H9 (cell line): ENCODE measurements around the gene PLS1. TPM values are rescaled to one million over a fixed set of nuclear protein-coding genes. Genes with fewer than 3 reads are reported as not detected.

ENCODE experiments used
- DNase-seq: peaks from one replicate; pipeline ENCODE4 v3.0.0-alpha.2; 2017
- H2AFZ ChIP-seq: one replicate; pipeline ENCODE4 v1.6.1; 2013; ENCODE audit warnings: mild to moderate bottlenecking, low read length, control low read depth, moderate library complexity
- H2AK5ac ChIP-seq: 2 replicates; pipeline ENCODE4 v1.6.1; 2013; ENCODE audit warnings: low read length, control low read depth, mixed read lengths; ENCODE audit not compliant: insufficient read length
- H2BK120ac ChIP-seq: one replicate; pipeline ENCODE4 v1.6.1; 2013; ENCODE audit warnings: low read depth, mild to moderate bottlenecking, low read length, control low read depth, inconsistent platforms; ENCODE audit not compliant: poor library complexity, severe bottlenecking
- H2BK12ac ChIP-seq: 2 replicates; pipeline ENCODE4 v1.6.1; 2013; ENCODE audit warnings: low read length, control low read depth, mixed read lengths, low read depth; ENCODE audit not compliant: insufficient read length
- H2BK15ac ChIP-seq: 2 replicates; pipeline ENCODE4 v1.6.1; 2013; ENCODE audit warnings: low read depth, low read length, control low read depth
- H2BK20ac ChIP-seq: one replicate; pipeline ENCODE4 v1.6.1; 2013; ENCODE audit warnings: low read depth, mild to moderate bottlenecking, low read length, control low read depth, inconsistent platforms; ENCODE audit not compliant: poor library complexity, severe bottlenecking
- H2BK5ac ChIP-seq: 2 replicates; pipeline ENCODE4 v1.6.1; 2013; ENCODE audit warnings: low read length, control low read depth, mixed read lengths; ENCODE audit not compliant: insufficient read length
- H3K14ac ChIP-seq: 2 replicates; pipeline ENCODE4 v1.6.1; 2013; ENCODE audit warnings: low read length, control low read depth; ENCODE audit not compliant: insufficient read depth
- H3K18ac ChIP-seq: 2 replicates; pipeline ENCODE4 v1.6.1; 2013; ENCODE audit warnings: low read depth, mild to moderate bottlenecking, mixed read lengths, low read length, control low read depth; ENCODE audit not compliant: insufficient read length
- H3K23ac ChIP-seq: 2 replicates; pipeline ENCODE4 v1.6.1; 2013; ENCODE audit warnings: low read length, control low read depth, mixed read lengths, low read depth; ENCODE audit not compliant: insufficient read length
- H3K23me2 ChIP-seq: 2 replicates; pipeline ENCODE4 v1.6.1; 2013; ENCODE audit warnings: low read depth, mild to moderate bottlenecking, mixed read lengths, low read length, control low read depth; ENCODE audit not compliant: insufficient read length, poor library complexity, severe bottlenecking
- H3K27ac ChIP-seq: 2 replicates; pipeline ENCODE4 v1.5.1; 2013; ENCODE audit warnings: low read length, control low read depth, mixed read lengths, low read depth; ENCODE audit not compliant: insufficient read length
- H3K27me3 ChIP-seq: 2 replicates; pipeline ENCODE4 v1.6.1; 2013; ENCODE audit warnings: low read length, control low read depth, inconsistent platforms; ENCODE audit not compliant: insufficient read depth
- H3K4ac ChIP-seq: 2 replicates; pipeline ENCODE4 v1.6.1; 2013; ENCODE audit warnings: low read depth, mild to moderate bottlenecking, control low read depth, inconsistent platforms, low read length, moderate library complexity
- H3K4me1 ChIP-seq: 2 replicates; pipeline ENCODE4 v1.6.1; 2013; ENCODE audit warnings: low read length, control low read depth, inconsistent platforms; ENCODE audit not compliant: insufficient read depth
- H3K4me2 ChIP-seq: 2 replicates; pipeline ENCODE4 v1.6.1; 2013; ENCODE audit warnings: low read length, control low read depth, mixed read lengths; ENCODE audit not compliant: insufficient read length, insufficient read depth
- H3K56ac ChIP-seq: 2 replicates; pipeline ENCODE4 v1.6.1; 2013; ENCODE audit warnings: low read depth, mild to moderate bottlenecking, mixed read lengths, low read length, control low read depth; ENCODE audit not compliant: insufficient read length
- H3K79me1 ChIP-seq: 2 replicates; pipeline ENCODE4 v1.6.1; 2013; ENCODE audit warnings: low read depth, mild to moderate bottlenecking, moderate library complexity, low read length, control low read depth, inconsistent platforms; ENCODE audit not compliant: insufficient read depth, poor library complexity, severe bottlenecking
- H3K79me2 ChIP-seq: 2 replicates; pipeline ENCODE4 v1.6.1; 2013; ENCODE audit warnings: low read length, control low read depth, inconsistent platforms; ENCODE audit not compliant: insufficient read depth
- H3K9ac ChIP-seq: 2 replicates; pipeline ENCODE4 v1.6.1; 2013; ENCODE audit warnings: low read length, control low read depth, mixed read lengths; ENCODE audit not compliant: insufficient read length; ENCODE audit errors: extremely low read depth
- H3K9me3 ChIP-seq: one replicate; pipeline ENCODE4 v1.6.1; 2013; ENCODE audit warnings: low read depth, low read length, inconsistent platforms; ENCODE audit not compliant: control insufficient read depth
- H3T11ph ChIP-seq: one replicate; pipeline ENCODE4 v1.6.1; 2013; ENCODE audit warnings: mild to moderate bottlenecking, low read length, control low read depth, inconsistent platforms
- H4K20me1 ChIP-seq: one replicate; pipeline ENCODE4 v1.6.1; 2013; ENCODE audit not compliant: control insufficient read depth, insufficient read length, insufficient read depth
- H4K5ac ChIP-seq: 2 replicates; pipeline ENCODE4 v1.6.1; 2013; ENCODE audit warnings: low read depth, mild to moderate bottlenecking, mixed read lengths, low read length, control low read depth; ENCODE audit not compliant: insufficient read length
- H4K8ac ChIP-seq: replicated peaks from 2 replicates; pipeline ENCODE4 v1.6.1; 2013; ENCODE audit warnings: low read length, control low read depth, mixed read lengths, low read depth; ENCODE audit not compliant: insufficient read length
- H4K91ac ChIP-seq: 2 replicates; pipeline ENCODE4 v1.6.1; 2013; ENCODE audit warnings: low read depth, mild to moderate bottlenecking, moderate library complexity, mixed read lengths, low read length, control low read depth; ENCODE audit not compliant: insufficient read length
- H3K27ac Mint-ChIP-seq, 3 experiments: 2 replicates in 2 of 3; 3 replicates in 1 of 3; pipeline ENCODE4 v1.8.0; 2020 to 2021; ENCODE audit warnings: mixed read lengths in 3 of 3, mild to moderate bottlenecking in 1 of 3, moderate library complexity in 1 of 3
- H3K27me3 Mint-ChIP-seq: 2 replicates; pipeline ENCODE4 v1.8.0; 2021; ENCODE audit warnings: low read depth, mild to moderate bottlenecking, moderate library complexity, mixed read lengths
- H3K36me3 Mint-ChIP-seq, 3 experiments: 2 replicates in 2 of 3; 3 replicates in 1 of 3; pipeline ENCODE4 v1.8.0; 2020 to 2021; ENCODE audit warnings: low read depth in 3 of 3, mixed read lengths in 3 of 3; ENCODE audit not compliant: insufficient read depth in 1 of 3
- H3K4me1 Mint-ChIP-seq, 2 experiments: 2 replicates each; pipeline ENCODE4 v1.8.0; 2020; ENCODE audit warnings: mixed read lengths in 2 of 2
- H3K4me3 Mint-ChIP-seq, 2 experiments: 2 replicates in 1 of 2; 3 replicates in 1 of 2; pipeline ENCODE4 v1.8.0; 2020 to 2021; ENCODE audit warnings: mild to moderate bottlenecking in 2 of 2, mixed read lengths in 2 of 2, moderate library complexity in 1 of 2
- H3K9me3 Mint-ChIP-seq, 2 experiments: 2 replicates in 1 of 2; 3 replicates in 1 of 2; pipeline ENCODE4 v1.8.0; 2020; ENCODE audit warnings: mild to moderate bottlenecking in 2 of 2, mixed read lengths in 2 of 2, moderate library complexity in 1 of 2
- total RNA-seq: library from RNA; stranded (reverse); gene quantifications from 2 replicates; pipeline ENCODE4 v1.2.1, GENCODE V29; 2021
- TF ChIP-seq, protein P1 (sequence below): fragments of 200-600 bp; sonication (generic); conservative IDR thresholded peaks from 3 replicates; pipeline ENCODE4 v1.8.0; 2021; ENCODE audit warnings: antibody characterized with exemption, mild to moderate bottlenecking

Gene PLS1
- total RNA-seq, 1 experiment from 2014 or later: 20.4 TPM

DNA sequence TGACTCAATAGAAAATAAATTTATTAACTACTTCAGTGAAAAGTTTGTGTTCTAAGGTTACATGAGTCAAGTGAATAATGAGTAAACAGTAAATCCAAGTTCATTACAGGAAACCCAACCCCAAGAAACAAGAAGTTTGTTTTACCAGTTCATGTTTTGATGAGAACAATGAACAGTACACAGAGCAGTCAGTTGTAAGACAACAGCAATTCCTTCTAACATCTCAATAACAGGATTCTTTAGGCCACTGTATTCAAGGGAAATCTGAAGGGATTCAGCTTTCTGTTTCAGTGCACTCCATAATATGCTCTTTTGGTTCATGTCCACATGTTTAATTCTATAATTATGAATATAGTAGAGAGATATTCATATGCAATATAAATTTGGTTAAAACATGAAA lies 36.1 kb upstream of the PLS1 start:
- no peak overlapping the region for H3K9ac ChIP-seq
- no peak overlapping the region for H2AFZ ChIP-seq
- no peak overlapping the region for H3K18ac ChIP-seq
- H3K23me2 ChIP-seq: no peaks in the 10 kb centered on the region
- H2AK5ac ChIP-seq: no peak overlapping the region
- no peak overlapping the region for H2BK12ac ChIP-seq
- Mint-ChIP-seq H3K4me3 (no peak overlapping the region), H3K27me3 (no peaks in the 10 kb centered on the region), H3K9me3 (0 out of 5 replicates have a peak, but pooled peaks cover 0 to under 1% of the 10 kb centered on the region in 2 experiments), H3K4me1 (no peaks in the 10 kb centered on the region), H3K27ac (no peak overlapping the region), H3K36me3 (peaks cover 15 to 45% (median 29%) of the 10 kb centered on the region in 3 experiments)
- DNase-seq: no peak
- no peaks in the 10 kb centered on the region for H3K27me3 ChIP-seq
- no peak overlapping the region for H3T11ph ChIP-seq
- H4K91ac ChIP-seq: no peak overlapping the region
- H3K14ac ChIP-seq: no peak overlapping the region
- no peak overlapping the region for H4K5ac ChIP-seq
- H4K8ac ChIP-seq: no peak overlapping the region
- no peak overlapping the region for H3K23ac ChIP-seq
- no peak overlapping the region for H3K56ac ChIP-seq
- TF ChIP-seq, protein P1, sequence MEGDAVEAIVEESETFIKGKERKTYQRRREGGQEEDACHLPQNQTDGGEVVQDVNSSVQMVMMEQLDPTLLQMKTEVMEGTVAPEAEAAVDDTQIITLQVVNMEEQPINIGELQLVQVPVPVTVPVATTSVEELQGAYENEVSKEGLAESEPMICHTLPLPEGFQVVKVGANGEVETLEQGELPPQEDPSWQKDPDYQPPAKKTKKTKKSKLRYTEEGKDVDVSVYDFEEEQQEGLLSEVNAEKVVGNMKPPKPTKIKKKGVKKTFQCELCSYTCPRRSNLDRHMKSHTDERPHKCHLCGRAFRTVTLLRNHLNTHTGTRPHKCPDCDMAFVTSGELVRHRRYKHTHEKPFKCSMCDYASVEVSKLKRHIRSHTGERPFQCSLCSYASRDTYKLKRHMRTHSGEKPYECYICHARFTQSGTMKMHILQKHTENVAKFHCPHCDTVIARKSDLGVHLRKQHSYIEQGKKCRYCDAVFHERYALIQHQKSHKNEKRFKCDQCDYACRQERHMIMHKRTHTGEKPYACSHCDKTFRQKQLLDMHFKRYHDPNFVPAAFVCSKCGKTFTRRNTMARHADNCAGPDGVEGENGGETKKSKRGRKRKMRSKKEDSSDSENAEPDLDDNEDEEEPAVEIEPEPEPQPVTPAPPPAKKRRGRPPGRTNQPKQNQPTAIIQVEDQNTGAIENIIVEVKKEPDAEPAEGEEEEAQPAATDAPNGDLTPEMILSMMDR: no peak
- H2BK15ac ChIP-seq: no peak overlapping the region
- H3K9me3 ChIP-seq: no peaks in the 10 kb centered on the region
- no peaks in the 10 kb centered on the region for H3K79me2 ChIP-seq
- H3K79me1 ChIP-seq: no peaks in the 10 kb centered on the region
- H4K20me1 ChIP-seq: no peaks in the 10 kb centered on the region
- H2BK5ac ChIP-seq: no peak overlapping the region
- no peak overlapping the region for H3K4ac ChIP-seq
- H3K4me2 ChIP-seq: no peak overlapping the region
- H2BK20ac ChIP-seq: no peak overlapping the region
- H2BK120ac ChIP-seq: no peak overlapping the region
- no peak overlapping the region for H3K27ac ChIP-seq
- no peaks in the 10 kb centered on the region for H3K4me1 ChIP-seq
